GM18499 (cell line): ENCODE data around the gene PAM16.

Source experiments
- ATAC-seq: cut with Tn5 transposase; IDR thresholded peaks from one replicate; pipeline ENCODE4 v1.9.1; 2021; ENCODE audit warnings: moderate number of reproducible peaks; ENCODE audit not compliant: insufficient read depth, unreplicated experiment

Gene PAM16

DNA sequence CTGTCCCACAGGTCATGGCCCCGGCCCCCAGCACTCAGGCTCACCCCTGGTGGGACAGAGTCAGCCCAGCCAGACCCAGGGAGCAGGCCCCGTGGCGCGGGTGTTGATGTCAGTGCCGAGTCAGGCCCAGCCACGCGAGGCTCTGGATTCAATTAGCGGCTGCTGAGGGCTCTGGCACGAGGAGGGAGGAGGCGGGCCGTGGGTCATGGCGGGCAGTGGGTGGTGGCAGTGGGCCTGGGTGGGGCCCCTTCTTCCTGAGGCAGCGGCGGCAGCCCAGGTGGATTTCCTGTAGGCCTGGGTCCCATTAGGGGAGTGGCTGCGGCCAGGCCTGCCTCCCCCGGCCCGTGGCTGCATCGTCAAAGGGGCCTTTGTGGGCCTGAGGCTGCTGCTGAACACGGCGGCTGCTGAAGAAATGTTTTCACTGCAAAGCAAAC lies 33.4 kb upstream of the PAM16 start:
- no peak for ATAC-seq

DNA sequence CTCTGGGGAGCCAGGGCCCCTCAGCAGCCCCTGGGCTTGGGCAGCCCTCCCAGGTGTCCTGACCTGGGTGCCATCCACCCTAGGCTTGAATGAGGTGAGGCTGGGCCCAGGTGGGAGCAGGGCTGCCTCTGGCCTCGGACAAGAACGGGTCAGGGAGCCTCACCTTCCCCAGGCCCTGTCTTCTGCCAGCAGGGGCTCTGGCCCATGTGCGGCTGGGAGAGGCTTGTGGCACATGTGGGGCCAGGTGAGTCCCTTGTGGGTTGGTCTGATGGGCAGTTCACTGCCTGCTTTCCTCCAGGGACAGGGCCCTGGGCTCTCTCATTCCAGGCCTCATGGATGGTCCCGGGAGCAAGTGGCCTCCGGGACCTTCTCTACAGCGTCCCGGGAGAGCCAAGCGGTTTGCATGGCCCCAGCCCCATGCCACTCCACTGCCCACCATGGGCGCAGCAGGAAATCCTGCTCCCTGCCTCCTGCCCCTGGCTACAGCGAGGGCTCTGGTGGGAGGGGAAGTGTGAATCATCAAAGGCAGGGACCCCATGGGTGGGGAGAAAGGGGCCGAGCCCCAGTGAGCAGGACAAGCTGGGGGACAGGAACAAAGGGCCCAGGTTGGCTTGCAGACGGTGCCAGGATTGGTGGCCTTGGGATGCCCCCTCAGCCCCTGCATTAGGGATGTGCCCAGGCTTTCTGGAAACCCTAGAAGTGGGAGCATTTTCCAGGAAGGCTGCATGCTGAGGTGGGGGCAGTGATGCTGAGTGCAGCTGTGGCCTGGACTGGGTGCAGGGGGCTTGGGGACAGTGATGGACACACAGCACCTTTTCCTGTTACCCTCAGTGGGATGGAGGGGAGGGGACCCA lies 32.7 kb upstream of the PAM16 start:
- ATAC-seq, result no peak

DNA sequence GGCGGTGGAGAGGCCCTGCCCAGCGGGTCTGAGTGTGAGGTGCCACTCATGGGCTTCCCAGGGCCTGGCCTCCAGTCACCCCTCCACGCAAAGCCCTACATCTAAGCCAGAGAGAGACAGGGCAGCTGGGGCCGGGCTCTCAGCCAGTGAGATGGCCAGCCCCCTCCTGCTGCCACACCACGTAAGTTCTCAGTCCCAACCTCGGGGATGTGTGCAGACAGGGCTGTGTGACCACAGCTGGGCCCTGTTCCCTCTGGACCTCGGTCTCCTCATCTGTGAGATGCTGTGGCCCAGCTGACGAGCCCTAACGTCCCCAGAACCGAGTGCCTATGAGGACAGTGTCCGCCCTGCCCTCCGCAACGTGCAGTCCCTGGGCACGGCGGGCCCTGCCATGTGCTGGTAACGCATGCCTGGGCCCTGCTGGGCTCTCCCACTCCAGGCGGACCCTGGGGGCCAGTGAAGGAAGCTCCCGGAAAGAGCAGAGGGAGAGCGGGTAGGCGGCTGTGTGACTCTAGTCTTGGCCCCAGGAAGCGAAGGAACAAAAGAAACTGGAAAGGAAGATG lies 31.8 kb upstream of the PAM16 start:
- no peak for ATAC-seq

DNA sequence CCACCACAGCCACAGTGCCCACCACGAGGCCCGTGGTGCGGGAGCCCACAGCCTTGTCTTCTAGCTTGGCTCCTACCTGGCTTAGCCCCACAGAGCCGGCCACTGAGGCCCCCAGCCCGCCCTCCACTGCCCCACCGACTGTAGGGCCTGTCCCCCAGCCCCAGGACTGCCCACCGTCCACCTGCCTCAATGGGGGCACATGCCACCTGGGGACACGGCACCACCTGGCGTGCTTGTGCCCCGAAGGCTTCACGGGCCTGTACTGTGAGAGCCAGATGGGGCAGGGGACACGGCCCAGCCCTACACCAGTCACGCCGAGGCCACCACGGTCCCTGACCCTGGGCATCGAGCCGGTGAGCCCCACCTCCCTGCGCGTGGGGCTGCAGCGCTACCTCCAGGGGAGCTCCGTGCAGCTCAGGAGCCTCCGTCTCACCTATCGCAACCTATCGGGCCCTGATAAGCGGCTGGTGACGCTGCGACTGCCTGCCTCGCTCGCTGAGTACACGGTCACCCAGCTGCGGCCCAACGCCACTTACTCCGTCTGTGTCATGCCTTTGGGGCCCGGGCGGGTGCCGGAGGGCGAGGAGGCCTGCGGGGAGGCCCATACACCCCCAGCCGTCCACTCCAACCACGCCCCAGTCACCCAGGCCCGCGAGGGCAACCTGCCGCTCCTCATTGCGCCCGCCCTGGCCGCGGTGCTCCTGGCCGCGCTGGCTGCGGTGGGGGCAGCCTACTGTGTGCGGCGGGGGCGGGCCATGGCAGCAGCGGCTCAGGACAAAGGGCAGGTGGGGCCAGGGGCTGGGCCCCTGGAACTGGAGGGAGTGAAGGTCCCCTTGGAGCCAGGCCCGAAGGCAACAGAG lies 31.0 kb upstream of the PAM16 start:
- ATAC-seq, result no peak

DNA sequence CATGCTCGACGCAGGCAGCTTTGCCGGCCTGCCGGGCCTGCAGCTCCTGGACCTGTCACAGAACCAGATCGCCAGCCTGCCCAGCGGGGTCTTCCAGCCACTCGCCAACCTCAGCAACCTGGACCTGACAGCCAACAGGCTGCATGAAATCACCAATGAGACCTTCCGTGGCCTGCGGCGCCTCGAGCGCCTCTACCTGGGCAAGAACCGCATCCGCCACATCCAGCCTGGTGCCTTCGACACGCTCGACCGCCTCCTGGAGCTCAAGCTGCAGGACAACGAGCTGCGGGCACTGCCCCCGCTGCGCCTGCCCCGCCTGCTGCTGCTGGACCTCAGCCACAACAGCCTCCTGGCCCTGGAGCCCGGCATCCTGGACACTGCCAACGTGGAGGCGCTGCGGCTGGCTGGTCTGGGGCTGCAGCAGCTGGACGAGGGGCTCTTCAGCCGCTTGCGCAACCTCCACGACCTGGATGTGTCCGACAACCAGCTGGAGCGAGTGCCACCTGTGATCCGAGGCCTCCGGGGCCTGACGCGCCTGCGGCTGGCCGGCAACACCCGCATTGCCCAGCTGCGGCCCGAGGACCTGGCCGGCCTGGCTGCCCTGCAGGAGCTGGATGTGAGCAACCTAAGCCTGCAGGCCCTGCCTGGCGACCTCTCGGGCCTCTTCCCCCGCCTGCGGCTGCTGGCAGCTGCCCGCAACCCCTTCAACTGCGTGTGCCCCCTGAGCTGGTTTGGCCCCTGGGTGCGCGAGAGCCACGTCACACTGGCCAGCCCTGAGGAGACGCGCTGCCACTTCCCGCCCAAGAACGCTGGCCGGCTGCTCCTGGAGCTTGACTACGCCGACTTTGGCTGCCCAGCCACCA lies 30.2 kb upstream of the PAM16 start:
- no peak for ATAC-seq

DNA sequence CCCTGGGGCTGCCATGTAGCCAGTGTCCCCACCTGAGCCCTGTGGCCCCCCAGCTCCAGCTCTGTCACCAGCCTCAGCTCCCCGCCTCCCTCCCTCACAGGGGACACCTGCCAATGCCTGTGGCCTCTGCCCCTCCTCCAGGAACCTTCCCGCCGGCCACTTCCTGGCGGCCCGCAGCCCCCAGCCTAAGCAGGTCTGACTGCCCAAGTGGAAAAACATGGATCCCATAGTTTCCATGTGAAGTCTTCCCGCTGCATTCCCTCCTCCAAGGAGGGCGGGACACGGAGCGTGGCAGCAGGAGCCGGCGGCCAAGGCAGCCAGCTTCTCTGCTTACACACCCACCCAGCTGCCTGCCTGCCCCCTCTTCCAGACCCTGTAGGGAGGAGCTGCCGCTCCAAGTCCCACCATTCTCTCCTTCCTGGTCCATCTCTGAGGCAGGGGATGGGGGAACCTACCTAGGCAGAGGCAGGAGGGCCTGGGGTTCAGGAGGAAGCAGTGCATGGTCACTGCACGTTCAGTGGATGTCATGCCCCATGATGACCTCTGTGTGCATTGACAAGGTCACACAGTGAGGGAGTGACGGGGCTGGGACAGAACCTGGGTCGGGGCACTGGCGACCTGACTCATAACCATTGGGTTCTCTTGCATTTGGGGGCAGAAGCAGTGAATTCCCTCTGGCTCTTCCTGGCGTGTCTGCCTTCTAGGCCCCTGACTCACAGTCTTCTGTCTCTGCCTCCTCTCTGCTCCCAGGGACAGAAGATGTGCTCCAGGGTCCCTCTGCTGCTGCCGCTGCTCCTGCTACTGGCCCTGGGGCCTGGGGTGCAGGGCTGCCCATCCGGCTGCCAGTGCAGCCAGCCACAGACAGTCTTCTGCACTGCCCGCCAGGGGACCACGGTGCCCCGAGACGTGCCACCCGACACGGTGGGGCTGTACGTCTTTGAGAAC lies 29.3 kb upstream of the PAM16 start:
- no peak for ATAC-seq

DNA sequence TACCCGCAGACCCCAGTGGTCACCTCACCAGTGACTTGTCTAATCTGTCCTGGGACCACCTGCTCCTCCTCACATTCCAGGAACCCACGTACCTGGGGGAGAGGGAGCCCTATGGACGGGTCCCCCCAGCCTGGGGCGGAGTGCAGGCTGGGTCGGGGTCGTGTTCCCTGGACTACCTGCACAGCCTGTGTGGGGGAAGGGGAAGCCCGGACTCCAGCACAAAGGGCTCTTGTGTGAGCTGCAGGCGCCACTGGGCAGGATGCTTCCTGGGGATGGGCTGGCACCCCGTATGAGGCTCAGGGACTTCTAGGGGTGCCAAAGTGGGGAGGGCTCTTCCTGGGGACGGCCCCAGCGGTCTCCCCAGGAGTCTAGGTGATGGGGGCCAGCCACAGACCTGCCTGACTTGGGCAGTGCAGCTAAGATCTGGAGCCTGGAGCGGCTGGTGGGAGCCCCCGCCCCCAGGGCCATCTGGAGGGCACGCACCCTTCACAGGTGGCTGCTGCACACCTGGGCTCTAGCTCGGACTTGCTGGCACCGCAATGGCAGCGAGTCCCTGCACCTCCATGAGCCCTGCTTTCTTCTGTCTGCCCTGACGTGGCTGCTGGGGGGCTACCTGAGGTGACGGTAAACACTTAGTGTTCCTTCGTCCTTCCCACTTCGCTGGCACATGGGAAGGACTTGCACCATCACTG lies 28.0 kb upstream of the PAM16 start:
- no peak for ATAC-seq

DNA sequence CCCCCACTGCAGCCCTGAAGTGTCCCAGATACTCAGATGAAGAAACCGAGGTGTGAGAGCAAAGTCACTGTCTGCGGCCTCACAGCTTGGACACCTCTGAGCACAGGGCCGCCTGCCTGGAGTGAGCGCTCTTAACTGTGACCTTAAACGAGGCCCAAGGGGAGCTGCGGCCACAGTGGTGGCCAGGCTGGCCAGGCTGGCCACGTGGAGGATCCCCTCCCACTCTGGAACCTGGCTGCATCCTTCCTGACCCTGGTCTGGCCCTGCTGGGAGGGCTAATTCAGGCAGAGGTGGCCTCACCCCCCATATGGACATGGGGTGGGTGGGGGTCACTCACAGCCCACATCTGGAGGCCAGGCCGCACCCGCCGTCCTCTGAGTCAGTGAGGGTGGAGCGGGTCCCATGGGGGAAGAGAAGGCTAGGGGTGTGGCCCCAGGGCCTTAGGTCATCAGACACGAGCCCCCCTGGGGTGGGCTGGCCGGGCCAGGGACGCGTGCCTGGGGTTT lies 27.1 kb upstream of the PAM16 start:
- ATAC-seq, result no peak

DNA sequence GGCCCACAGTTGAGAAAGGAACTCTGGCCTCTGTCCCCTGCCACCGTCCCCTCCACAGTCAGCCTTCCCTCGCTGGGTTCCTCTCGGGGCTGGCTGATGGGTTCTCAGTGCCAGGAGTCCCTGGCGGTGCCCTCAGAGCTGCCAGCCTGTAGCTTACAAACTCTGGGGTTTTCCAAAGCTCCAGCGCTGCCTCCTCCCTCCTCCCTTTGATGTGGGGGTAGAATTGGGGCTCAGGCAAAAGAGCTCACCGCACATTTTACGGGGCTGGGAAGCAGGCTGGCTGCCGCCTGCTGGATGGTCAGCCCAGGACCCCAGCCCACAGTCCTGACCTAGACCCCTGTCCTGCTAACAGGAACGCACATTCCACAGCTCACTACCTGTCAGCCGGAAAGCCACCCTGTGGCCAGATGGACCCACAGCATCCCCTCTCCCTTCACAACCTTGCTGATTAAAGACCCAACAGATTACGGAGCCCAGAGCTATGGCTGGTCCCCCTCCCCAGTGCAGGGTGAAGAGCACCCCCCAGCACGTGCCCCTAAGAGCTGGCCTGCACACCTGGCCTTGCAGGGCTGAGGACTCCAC lies 26.5 kb upstream of the PAM16 start:
- ATAC-seq, result no peak

DNA sequence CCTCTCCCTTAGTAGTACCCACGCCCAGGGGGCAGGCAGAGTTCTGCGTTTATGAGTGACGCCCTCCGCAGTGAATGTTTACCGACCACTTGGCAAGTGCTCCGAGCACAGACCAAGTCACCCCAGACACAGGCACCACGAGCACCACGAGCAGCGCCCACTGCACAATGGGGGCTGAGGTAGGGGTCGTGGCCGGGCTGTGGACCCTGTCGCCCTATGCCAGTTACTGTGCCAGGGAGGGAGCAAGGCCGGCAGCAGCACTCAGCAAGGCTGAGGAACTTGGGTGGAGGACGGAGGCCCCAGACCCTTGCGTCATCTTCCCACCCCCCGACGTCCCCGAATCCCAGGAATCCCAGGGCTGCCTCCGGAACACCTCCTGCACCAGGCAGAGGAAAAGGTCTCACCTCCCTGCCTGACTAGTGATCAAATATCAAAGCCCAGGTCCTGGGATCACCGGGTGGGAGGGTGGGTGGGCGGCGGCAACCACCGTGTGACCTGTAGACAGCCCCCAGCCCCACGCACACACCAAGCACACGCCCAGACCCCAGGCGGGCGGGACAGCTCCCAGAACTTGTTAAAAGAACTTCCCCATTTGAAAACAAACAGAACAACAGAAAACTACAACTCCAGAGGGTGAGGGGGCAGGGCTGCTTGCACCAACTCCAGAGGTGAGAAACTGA lies 25.9 kb upstream of the PAM16 start:
- ATAC-seq, result no peak

DNA sequence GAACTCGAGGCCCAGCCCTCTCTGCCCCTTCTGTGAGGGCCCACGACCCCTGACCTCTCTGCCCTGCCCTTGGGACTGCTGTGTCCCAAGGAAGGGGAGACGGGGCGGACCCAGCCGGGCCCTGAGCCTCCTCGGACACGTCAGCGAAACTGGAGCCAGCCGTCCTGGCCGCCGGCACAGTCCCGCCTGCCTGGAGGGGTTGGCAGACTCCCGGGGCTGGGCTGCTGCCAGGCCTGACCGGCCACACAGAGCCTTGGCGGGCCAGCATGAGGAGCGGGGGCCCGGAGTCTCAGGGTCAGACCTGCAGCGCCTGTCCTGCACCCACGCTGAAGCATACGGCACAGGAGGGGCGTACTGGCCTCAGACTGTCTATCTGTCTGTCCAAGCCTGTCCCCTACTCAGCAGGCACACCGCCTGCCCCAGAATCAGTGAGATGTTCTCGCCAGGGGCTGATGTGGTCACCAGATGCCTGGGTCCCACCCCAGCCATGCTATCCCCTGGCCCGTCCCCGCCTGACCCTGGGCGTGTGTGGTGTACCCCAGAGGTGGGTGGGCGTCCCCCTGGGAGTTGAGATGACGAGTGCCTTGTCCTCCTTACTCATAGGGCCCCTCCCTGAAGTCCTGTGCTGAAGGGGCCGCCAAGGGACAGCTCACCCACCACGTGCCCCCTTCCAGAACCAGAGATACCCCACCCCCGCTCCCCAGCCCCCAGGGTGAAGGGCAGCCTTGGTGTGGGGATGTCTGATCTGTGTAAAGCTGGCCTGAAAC lies 25.2 kb upstream of the PAM16 start:
- no peak for ATAC-seq

DNA sequence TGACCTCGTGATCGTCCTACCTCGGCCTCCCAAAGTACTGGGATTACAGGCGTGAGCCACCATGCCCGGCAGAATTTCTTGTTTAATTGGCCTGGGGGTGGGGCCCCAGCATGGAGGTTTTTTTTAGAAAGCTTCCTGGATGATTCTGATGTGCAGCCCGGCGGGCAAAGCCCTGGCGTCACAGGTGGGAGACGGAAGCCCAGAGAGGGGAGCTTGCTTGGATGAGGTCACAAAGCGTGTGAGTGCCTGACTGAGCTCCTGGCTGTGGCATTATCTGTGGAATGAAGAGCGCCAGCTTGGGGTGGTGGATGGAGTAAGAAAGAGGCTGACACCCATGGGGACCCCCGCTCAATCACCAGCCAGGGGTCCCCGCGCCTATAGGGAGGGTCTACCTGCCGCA lies 24.6 kb upstream of the PAM16 start:
- no peak for ATAC-seq

DNA sequence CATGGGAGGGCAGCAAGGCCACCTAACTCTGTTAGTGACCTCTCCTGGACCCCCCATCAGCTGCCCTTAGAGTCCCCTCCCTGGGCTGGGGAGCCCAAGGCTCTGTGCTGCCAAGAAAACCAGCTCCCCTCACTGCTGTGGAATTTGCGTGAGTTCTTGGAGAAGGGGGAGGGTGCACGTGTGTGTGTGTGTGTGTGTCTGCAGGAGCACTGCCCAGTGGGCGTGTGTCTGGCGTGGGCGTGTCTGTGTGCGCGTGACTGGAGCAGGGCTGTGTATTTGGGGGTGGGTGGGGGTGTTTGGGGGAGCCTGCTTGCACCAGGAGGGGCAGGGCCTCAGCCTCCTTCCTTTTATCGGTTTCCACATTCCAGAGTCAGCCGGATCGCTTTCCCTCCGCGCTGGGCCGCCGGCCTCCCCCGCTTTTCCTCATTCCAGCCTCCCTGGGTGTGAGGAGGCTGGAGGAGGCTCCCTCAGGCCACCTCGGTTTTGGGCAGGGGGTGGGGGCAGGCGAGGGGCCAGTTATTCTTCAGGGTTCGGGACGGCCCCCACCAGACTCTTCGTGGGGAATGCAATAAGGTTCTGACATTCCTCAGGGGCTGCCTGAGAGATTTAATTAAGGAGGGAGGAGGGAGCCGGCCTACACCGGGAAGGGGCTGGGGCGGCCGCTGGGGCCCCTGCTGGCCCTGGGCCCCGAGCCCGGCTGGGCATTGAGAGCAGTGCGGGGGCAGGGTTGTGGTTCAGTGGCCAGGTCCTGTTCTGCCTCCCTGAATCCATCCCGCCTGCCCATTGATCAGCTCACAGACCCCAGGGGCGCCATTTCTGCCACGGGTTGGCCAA lies 23.0 kb upstream of the PAM16 start:
- no peak for ATAC-seq

DNA sequence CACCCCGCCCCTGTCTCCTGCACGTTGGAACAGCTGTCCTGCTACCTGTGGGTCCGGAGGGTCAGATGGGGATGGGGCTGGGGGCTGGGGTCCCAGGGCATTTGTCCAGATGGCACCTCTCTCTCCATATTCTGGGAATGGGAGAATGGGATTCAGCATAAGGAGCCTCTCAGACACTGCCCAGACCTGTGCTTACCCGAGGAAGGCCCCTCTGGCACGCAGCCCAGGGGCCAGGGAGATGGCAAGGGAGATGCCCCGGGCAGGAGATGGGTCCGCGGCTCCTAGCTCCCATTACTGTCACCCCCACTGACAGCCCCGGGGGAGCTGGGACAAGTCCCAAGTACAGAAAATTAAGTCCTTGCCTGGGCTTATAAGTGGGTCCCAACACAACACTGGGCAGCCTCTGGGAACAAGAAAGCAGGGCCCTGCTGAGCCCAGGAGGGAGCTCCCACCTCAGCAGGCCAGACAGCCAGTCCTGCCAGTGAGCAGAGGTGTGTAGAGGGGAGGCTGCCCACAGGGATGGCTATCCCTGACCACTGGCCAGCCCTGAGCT lies 22.3 kb upstream of the PAM16 start:
- no peak for ATAC-seq

DNA sequence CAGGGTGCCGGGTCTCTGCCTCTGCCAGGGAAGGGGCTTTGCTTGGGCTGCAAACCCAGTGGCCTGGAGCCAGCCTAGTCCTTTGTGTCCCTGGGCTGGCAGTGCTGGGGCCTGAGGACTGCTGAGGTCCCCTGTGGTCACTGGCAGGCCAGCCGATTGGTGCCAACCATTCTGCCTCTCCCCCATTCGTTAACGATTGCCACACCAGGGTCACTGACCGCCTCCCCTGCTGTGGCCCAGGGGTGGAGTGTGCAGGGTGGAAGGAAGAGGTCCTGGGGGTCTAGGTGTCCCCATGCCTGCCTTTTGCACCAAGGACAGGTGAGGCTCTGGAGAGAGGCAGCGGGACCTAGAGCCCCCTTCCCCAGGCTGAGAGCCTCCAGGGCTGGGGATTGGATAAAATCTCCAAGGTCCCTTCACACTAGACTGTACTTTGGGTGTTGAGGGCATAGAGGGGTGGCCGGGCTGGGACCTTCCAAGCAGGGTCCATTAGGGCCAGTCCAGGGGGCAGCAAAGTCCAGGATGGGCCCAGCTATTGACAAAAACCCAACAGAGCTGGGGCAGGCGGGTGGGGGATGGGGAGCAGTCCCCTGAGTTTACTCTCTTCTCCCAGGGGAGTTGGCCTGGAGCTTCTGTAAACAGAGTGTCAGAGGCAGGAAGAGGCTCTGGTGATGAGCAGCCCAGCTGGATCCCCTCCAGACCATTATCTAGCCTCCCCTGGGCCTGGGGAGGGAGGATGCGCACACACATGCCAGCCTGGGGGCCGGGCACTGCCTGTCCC lies 21.6 kb upstream of the PAM16 start:
- no peak for ATAC-seq
